ENCODE results near the gene TLE2. TPM values are rescaled to one million over a fixed set of nuclear protein-coding genes. Genes with fewer than 3 reads are reported as not detected.

TLE2 gene
- total RNA-seq, result 9.3 TPM
- polyA plus RNA-seq, result 1 to 10 TPM; 3.1 to 4.5 (median 3.9) TPM

DNA sequence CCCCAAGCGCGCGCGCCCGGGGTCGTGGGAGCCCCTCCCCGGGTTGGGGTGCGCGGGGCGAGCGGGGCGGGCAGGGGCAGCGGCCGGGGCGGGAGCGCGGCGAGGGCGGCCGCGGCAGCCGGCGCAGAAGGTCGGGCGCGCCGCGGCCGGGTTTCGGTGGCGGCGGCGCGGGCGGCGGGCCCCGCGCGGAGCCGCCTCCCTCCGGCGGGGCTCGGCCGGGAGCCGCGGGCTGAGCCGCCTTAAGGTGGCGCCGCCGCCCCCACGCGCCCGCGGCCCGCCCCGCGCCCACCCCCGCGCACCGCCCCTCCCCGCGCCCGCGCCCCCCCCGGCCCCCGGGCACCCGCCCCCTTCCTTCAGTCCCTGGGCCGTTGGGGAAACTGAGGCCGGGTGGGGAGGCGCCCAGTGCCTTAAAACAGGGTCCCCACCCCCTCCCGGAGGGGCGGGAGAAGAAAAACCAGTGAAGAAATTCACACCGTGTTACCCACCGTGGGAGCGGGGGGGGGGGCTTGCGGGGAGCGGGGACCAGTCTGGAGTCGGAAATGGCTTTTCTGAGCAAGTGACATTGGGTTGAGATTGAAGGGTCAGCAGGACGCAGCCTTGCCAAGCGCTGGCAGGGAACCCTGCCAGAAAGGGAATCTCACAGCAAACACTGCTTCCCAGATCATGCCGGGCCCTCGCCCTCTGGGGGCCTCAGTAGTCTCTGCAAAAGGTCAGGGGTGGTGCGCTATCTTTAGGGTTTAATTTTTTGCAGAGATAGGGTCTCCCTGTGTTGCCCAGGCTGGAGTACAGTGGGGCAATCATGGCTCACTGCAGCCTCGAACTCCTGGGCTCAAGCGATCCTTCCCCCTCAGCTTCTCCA lies at the start of gene TLE2:
TLE2 (minus strand) TSS at position 216 of the 859 bp plus-strand sequence. CDS start 376 bp downstream, outside the sequence.
- Histone ChIP-seq H3K4me3 (ENCODE audit: low read depth, low read length) (no peak within 1 kb of the TSS), H3K9me3 (ENCODE audit: control insufficient read depth in 2 of 2, low read length in 2 of 2) (no peaks in the 10 kb centered on the region), H3K36me3 (ENCODE audit: control insufficient read depth, insufficient read depth, low read length) (no peaks in the 10 kb centered on the region), H3K27me3 (ENCODE audit: control insufficient read depth, insufficient read depth, low read length) (peaks cover 5% of the 10 kb centered on the region), H3K4me1 (ENCODE audit: control insufficient read depth, insufficient read depth, low read length, poor library complexity, severe bottlenecking) (peaks cover 30% of the 10 kb centered on the region), H3K27ac (ENCODE audit: insufficient read depth, low read length, poor library complexity, severe bottlenecking) (no peak within 1 kb of the TSS)
- H3K36me3 Mint-ChIP-seq, result no peaks in the 10 kb centered on the region
- DNase-seq, result no peak
- ATAC-seq (ENCODE audit: low read depth in 2 of 2), result peak in 1 of 2 donors; percentile 33
- H3K4me3 Mint-ChIP-seq, result peak within 1 kb of the TSS; percentile 82 to 94 (median 86)
- peaks cover 16% of the 10 kb centered on the region for H3K27me3 Mint-ChIP-seq
- H3K4me1 Mint-ChIP-seq, result peaks cover 0 to 45% (median 6%) of the 10 kb centered on the region in 4 donors
- peaks cover 0 to 4% (median 0%) of the 10 kb centered on the region in 7 donors for H3K9me3 Mint-ChIP-seq
- peak within 1 kb of the TSS; percentile 20 to 89 (median 65) for H3K27ac Mint-ChIP-seq

DNA sequence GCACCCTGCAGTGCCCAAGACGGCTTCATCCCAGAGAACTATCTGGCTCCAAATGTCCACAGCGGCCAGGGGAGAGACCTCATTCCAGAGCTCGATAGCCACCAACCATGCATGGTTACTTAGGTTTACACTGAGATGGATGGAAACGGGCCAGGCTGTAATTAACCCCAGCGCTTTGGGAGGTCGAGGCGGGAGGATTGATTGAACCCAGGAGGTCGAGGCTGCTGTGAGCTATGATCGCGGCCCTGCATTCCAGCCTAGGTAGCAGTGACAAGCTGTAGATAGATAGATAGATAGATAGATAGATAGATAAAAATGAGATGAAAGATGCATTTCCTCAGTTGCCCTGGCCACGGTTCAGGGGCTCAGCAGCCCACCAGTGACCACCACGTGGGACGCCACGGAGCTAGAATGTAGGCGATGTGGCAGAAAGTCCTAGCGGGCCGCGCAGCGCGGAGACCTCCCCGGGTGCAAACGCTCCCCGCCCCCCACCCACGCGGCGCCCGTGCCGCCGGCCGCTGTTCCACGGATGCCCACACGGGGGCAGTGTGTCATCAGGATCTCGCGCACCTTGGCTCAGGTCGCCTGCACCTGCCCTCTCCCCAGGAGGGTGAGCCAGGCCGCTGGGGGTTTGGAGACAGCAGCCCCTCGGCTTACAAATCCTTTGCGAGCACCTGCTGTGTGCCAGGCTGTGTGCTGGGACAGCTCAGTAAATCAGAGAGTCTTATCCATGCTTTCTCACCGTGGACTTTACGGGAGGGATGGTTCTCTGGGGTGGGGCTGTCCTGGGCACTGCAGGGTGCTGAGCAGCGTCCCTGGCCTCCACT lies 46.7 kb upstream of the TLE2 start:
- Mint-ChIP-seq H3K36me3 (no peaks in the 10 kb centered on the region), H3K9me3 (peaks cover 0 to 4% (median 0%) of the 10 kb centered on the region in 7 donors), H3K4me3 (no peak overlapping the region), H3K4me1 (peaks cover 0 to 7% (median 0%) of the 10 kb centered on the region in 4 donors), H3K27ac (peak overlapping the region in 2 of 3 donors; percentile 21 to 55), H3K27me3 (no peaks in the 10 kb centered on the region)
- ATAC-seq (ENCODE audit: low read depth in 2 of 2) (peak; percentile 82 to 92), DNase-seq (peak; percentile 61 to 73 (median 63))
- no peaks in the 10 kb centered on the region for H3K36me3 ChIP-seq (ENCODE audit: control insufficient read depth, insufficient read depth, low read length)
- no peak overlapping the region for H3K4me3 ChIP-seq (ENCODE audit: low read depth, low read length)
- no peak overlapping the region for H3K27ac ChIP-seq (ENCODE audit: insufficient read depth, low read length, poor library complexity, severe bottlenecking)
- no peaks in the 10 kb centered on the region for H3K9me3 ChIP-seq (ENCODE audit: control insufficient read depth in 2 of 2, low read length in 2 of 2)
- H3K27me3 ChIP-seq (ENCODE audit: control insufficient read depth, insufficient read depth, low read length), result no peaks in the 10 kb centered on the region
- peaks cover 9% of the 10 kb centered on the region for H3K4me1 ChIP-seq (ENCODE audit: control insufficient read depth, insufficient read depth, low read length, poor library complexity, severe bottlenecking)

DNA sequence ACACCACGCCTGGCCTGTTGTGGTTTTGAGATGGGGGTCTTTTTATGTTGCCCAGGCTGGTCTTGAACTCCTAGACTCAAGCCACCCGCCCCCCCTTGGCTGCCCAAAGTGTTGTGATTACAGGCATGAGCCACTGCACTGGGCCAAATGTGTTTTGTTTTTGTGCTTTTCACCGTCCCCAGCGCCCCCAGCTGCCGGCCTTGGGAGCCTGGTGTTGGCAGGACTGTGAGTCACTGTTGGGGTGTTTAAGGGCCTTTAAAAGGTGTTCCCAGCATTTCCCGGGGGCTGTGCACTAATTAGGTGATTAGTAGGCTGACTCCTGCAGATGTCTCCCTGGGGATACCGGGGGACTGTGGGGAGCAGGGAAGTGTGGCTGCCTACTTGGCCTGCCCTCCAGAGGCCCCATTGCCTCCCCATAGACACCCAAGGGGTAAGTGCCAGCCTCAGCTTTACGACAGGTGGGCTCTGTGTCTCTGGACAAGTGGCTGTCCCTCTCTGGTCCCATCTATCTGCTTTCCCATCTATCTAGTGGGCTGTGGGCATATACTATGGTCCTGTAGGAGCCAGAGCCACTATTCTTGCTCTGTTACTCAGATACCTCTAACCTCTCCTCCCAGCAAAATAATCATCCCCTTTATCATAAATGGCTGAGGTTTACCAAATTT lies 45.0 kb upstream of the TLE2 start:
- no peaks in the 10 kb centered on the region for H3K36me3 Mint-ChIP-seq
- H3K9me3 Mint-ChIP-seq, result peaks cover 0 to 4% (median 0%) of the 10 kb centered on the region in 7 donors
- peak overlapping the region in 1 of 3 donors; percentile 14 for H3K27ac Mint-ChIP-seq
- DNase-seq (no peak), ATAC-seq (ENCODE audit: low read depth in 2 of 2) (no peak)
- no peaks in the 10 kb centered on the region for H3K27me3 ChIP-seq (ENCODE audit: control insufficient read depth, insufficient read depth, low read length)
- peaks cover 0 to 7% (median 0%) of the 10 kb centered on the region in 4 donors for H3K4me1 Mint-ChIP-seq
- no peak overlapping the region for H3K27ac ChIP-seq (ENCODE audit: insufficient read depth, low read length, poor library complexity, severe bottlenecking)
- H3K9me3 ChIP-seq (ENCODE audit: control insufficient read depth in 2 of 2, low read length in 2 of 2), result no peaks in the 10 kb centered on the region
- no peaks in the 10 kb centered on the region for H3K27me3 Mint-ChIP-seq
- H3K4me3 Mint-ChIP-seq, result no peak overlapping the region
- no peak overlapping the region for H3K4me3 ChIP-seq (ENCODE audit: low read depth, low read length)
- H3K4me1 ChIP-seq (ENCODE audit: control insufficient read depth, insufficient read depth, low read length, poor library complexity, severe bottlenecking), result peaks cover 9% of the 10 kb centered on the region
- H3K36me3 ChIP-seq (ENCODE audit: control insufficient read depth, insufficient read depth, low read length), result no peaks in the 10 kb centered on the region

DNA sequence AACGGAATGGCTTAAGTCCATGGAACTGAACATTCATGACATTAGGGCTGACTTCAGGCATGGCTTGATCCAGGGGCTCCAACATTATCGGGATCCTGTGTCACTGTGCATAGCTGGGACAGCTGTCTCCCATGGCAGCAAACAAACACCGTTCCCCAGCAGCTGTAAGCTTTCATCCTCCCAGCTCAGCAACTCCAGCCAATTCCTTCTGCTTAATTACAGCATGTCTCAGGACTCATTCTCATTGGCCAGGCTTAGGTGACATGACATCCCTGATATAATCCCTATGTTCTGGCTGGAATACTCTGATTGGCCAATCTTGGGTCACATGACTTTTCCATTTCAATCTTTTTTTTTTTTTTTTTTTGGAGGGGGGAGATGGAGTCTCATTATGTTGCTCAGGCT lies 44.1 kb upstream of the TLE2 start:
- H3K4me1 ChIP-seq (ENCODE audit: control insufficient read depth, insufficient read depth, low read length, poor library complexity, severe bottlenecking), result peaks cover 9% of the 10 kb centered on the region
- no peaks in the 10 kb centered on the region for H3K36me3 Mint-ChIP-seq
- DNase-seq (no peak), ATAC-seq (ENCODE audit: low read depth in 2 of 2) (no peak)
- H3K27ac Mint-ChIP-seq, result no peak overlapping the region
- no peaks in the 10 kb centered on the region for H3K27me3 Mint-ChIP-seq
- no peak overlapping the region for H3K4me3 ChIP-seq (ENCODE audit: low read depth, low read length)
- H3K9me3 Mint-ChIP-seq, result peaks cover 0 to 4% (median 0%) of the 10 kb centered on the region in 7 donors
- no peaks in the 10 kb centered on the region for H3K27me3 ChIP-seq (ENCODE audit: control insufficient read depth, insufficient read depth, low read length)
- no peaks in the 10 kb centered on the region for H3K36me3 ChIP-seq (ENCODE audit: control insufficient read depth, insufficient read depth, low read length)
- H3K4me1 Mint-ChIP-seq, result peaks cover 0 to 7% (median 0%) of the 10 kb centered on the region in 4 donors
- no peaks in the 10 kb centered on the region for H3K9me3 ChIP-seq (ENCODE audit: control insufficient read depth in 2 of 2, low read length in 2 of 2)
- no peak overlapping the region for H3K27ac ChIP-seq (ENCODE audit: insufficient read depth, low read length, poor library complexity, severe bottlenecking)
- H3K4me3 Mint-ChIP-seq, result no peak overlapping the region

DNA sequence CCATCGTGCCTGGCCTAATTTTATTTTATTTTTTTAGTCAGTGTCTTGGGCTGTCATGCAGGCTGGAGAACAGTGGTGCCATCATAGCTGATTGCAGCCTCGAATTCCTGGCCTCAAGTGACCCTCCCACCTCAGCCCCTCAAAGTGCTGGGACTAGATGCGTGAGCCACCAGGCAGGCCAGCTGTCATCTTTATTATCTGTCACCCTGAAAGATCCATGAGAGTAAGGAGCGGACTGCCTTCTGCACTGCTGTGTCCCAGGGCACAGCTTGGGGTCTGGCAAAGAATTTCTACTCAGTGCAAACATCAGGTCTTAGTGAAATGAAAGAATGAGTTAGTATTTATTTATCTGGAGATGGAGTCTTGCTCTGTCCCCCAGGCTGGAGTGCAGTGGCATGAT lies 42.7 kb upstream of the TLE2 start:
- H3K4me3 ChIP-seq (ENCODE audit: low read depth, low read length), result no peak overlapping the region
- no peak overlapping the region for H3K4me3 Mint-ChIP-seq
- H3K27me3 ChIP-seq (ENCODE audit: control insufficient read depth, insufficient read depth, low read length), result no peaks in the 10 kb centered on the region
- ATAC-seq (ENCODE audit: low read depth in 2 of 2) (no peak), DNase-seq (no peak)
- H3K27ac Mint-ChIP-seq, result no peak overlapping the region
- H3K27ac ChIP-seq (ENCODE audit: insufficient read depth, low read length, poor library complexity, severe bottlenecking), result no peak overlapping the region
- no peaks in the 10 kb centered on the region for H3K36me3 ChIP-seq (ENCODE audit: control insufficient read depth, insufficient read depth, low read length)
- no peaks in the 10 kb centered on the region for H3K27me3 Mint-ChIP-seq
- H3K9me3 ChIP-seq (ENCODE audit: control insufficient read depth in 2 of 2, low read length in 2 of 2), result no peaks in the 10 kb centered on the region
- peaks cover 9% of the 10 kb centered on the region for H3K4me1 ChIP-seq (ENCODE audit: control insufficient read depth, insufficient read depth, low read length, poor library complexity, severe bottlenecking)
- peaks cover 0 to 6% (median 0%) of the 10 kb centered on the region in 7 donors for H3K9me3 Mint-ChIP-seq
- peaks cover 0 to 9% (median 0%) of the 10 kb centered on the region in 4 donors for H3K4me1 Mint-ChIP-seq
- no peaks in the 10 kb centered on the region for H3K36me3 Mint-ChIP-seq

DNA sequence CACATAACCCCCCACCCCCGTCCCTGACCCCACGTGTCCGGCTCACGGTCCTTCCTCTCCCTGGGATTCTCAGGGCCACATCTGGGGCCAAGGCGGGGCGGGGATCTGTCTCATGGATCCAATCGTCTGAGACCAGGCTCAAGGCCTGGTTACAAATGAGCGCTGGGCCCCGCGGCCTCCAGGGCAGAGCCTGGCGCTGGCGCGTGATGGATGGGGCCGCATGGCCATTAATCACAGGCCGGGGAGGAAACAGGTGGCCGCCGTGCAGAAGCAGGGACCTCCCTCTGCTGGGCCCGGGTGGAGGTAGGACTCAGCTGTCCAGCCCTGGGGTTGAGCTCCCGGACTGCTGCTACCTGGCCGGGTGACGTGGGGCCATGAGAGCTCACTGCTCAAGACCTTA lies 39.0 kb upstream of the TLE2 start:
- no peaks in the 10 kb centered on the region for H3K27me3 Mint-ChIP-seq
- no peaks in the 10 kb centered on the region for H3K36me3 Mint-ChIP-seq
- peaks cover 3% of the 10 kb centered on the region for H3K4me1 ChIP-seq (ENCODE audit: control insufficient read depth, insufficient read depth, low read length, poor library complexity, severe bottlenecking)
- no peaks in the 10 kb centered on the region for H3K36me3 ChIP-seq (ENCODE audit: control insufficient read depth, insufficient read depth, low read length)
- no peak overlapping the region for H3K4me3 Mint-ChIP-seq
- no peak overlapping the region for H3K4me3 ChIP-seq (ENCODE audit: low read depth, low read length)
- peaks cover 0 to 23% (median 3%) of the 10 kb centered on the region in 4 donors for H3K4me1 Mint-ChIP-seq
- no peak overlapping the region for H3K27ac ChIP-seq (ENCODE audit: insufficient read depth, low read length, poor library complexity, severe bottlenecking)
- H3K9me3 ChIP-seq (ENCODE audit: control insufficient read depth in 2 of 2, low read length in 2 of 2), result no peaks in the 10 kb centered on the region
- no peak for ATAC-seq (ENCODE audit: low read depth in 2 of 2)
- DNase-seq, result no peak
- no peaks in the 10 kb centered on the region for H3K27me3 ChIP-seq (ENCODE audit: control insufficient read depth, insufficient read depth, low read length)
- peaks cover 0 to 2% (median 0%) of the 10 kb centered on the region in 7 donors for H3K9me3 Mint-ChIP-seq
- no peak overlapping the region for H3K27ac Mint-ChIP-seq

DNA sequence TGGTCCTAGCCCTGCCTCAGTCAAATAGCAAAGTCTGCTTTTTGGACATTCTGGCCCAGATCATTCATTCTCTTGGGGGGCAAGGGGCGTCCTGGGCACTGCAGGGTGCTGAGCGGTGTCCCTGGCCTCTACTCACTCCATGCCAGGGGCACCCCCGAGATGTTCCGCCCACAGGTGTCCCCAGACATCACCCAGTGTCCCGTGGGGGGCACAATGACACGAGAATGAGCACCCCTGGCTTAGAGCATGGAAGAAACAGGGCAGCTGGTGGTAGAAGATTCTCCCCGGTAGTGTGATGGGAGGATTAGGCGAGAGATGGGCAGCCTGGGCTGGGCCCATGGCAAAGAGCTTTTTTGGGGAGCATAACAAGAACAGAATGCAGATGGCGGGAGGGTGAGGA lies 38.5 kb upstream of the TLE2 start:
- H3K27me3 Mint-ChIP-seq, result no peaks in the 10 kb centered on the region
- H3K4me3 ChIP-seq (ENCODE audit: low read depth, low read length), result no peak overlapping the region
- no peak for DNase-seq
- H3K27ac ChIP-seq (ENCODE audit: insufficient read depth, low read length, poor library complexity, severe bottlenecking), result no peak overlapping the region
- H3K36me3 Mint-ChIP-seq, result no peaks in the 10 kb centered on the region
- ATAC-seq (ENCODE audit: low read depth in 2 of 2), result no peak
- H3K4me1 Mint-ChIP-seq, result peaks cover 0 to 26% (median 6%) of the 10 kb centered on the region in 4 donors
- H3K27ac Mint-ChIP-seq, result peak overlapping the region in 2 of 3 donors; percentile 11 to 61
- H3K4me1 ChIP-seq (ENCODE audit: control insufficient read depth, insufficient read depth, low read length, poor library complexity, severe bottlenecking), result peaks cover 8% of the 10 kb centered on the region
- H3K9me3 ChIP-seq (ENCODE audit: control insufficient read depth in 2 of 2, low read length in 2 of 2), result no peaks in the 10 kb centered on the region
- no peak overlapping the region for H3K4me3 Mint-ChIP-seq
- H3K9me3 Mint-ChIP-seq, result peaks cover 0 to 2% (median 0%) of the 10 kb centered on the region in 7 donors
- H3K36me3 ChIP-seq (ENCODE audit: control insufficient read depth, insufficient read depth, low read length), result no peaks in the 10 kb centered on the region
- H3K27me3 ChIP-seq (ENCODE audit: control insufficient read depth, insufficient read depth, low read length), result no peaks in the 10 kb centered on the region

Measured in CD4-positive, CD25-positive, alpha-beta regulatory T cell (primary cell).